ENCODE data around the gene CAPN10.

Gene CAPN10

DNA sequence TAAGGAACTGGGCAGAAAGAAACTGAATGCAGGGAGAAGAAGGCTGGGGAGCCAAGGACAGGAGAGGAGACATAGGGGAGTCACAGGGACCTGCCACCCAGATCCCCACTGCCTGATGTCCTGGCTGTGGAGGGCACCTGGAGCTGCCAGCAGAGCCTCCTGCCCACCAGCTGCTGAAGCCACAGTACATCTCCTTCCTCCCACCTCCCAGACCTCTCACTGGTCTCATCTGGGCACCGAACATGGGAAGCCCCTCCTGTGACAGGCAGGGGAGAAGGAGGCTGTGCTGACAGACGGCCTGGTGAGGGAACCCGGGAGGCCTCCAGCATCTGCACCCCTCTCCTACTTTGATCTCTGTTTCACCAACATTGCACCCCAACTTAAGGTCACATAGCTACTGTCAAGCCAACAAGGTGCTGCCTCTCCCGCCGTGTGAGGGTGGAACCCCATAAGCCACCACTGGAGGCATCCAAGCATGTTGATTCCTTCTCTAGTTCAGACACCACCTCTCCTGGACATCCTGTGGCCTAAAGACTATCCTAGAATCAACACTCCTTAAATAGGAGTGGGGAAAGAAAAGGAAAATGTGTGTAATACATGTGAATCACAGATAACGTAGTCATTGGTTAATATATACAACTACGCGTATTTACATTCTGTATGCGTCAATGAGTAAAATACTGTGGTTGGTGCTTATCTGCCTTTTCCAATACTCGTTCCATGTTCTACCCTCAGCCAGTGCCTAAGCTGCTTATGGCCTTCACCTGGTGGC is 21.8 kb upstream of the CAPN10 start:
- DNase-seq, result no peak

DNA sequence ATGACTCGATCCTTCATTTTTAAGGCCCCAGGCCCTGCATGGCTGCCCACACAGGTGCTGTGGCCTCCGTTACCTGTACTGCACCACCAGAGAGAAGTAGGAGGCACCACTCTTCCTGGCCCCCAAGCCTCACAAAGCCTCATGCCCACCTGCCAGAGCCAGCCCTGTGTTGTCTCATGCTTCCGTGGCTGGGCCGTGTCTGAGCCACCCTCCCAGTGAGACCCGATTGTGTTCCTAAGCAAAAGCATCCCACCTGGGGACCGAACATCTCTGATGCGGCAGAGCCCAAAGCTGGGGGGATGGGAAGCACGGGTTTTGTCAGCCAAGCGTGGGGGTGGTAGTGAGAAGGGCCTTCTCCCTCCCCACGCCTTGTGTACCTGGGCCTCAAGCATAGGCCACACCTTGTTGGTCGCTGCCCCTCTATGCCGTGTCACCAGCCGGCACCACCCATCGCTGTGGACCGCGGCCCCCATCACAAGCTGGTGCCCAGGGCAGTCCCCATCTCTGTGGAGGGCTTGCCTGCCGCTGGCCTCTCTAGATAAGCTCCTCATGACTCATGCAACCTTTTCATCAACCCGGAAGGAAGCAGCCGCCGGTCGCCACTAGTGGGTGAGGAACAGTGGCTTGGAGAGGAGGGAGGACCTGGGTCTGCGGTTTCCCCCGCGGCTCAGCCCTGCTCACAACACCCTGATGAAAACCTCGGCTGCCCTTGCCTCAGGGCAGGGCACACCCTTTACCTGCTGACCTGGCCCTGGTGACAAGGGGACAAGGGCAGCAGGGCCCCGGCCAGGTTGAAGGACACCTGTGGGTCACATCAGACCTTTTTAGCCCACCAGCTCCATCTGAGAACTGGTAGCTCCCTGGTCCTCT is 21.0 kb upstream of the CAPN10 start:
- no peak for DNase-seq

DNA sequence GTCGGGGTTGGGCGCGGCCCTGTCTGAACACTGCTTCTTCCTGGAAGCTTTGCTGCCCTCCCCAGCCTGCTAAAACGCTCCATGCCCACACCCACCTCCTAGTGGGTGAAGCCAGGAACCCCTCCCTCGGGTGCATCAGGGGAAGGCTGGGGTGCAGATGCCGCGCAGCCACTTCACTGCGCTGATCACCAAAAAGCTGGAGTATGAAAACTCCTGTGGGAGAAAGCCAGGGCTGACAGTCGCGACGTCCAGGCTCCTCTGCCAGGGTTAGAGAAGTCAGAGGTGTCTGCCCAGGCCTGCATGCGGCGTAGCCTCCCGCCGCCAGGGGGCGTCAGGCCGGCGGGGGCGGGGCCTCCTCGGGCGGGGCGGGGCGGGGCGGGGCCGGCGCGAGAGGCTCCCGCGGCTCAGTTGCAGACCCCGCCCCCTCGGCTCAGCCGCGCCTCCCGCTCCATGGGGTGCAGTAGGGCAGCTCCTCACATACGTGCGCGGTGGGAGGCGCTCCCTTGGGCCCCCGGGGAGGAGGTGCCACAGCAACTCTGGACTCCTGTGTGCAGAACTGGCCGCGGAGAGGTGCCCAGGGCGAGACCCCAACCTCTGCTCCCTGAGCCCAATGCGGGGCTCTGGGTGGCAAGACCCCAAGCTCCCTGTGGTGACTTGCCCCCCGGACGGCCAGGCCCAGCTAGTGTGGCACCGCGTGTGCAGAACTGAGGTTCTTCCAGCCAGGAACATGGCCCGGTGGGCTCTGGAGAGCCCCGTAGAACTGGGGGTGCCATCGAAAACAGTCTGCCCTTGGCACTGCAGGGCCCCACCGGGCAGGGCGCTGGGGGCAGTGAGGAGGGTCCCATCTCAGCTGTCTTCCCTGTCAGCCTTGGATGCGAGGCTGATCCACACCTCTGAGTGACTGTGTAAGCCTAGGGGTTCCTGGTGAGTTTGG is 20.1 kb upstream of the CAPN10 start:
- DNase-seq, result peak; percentile 63

DNA sequence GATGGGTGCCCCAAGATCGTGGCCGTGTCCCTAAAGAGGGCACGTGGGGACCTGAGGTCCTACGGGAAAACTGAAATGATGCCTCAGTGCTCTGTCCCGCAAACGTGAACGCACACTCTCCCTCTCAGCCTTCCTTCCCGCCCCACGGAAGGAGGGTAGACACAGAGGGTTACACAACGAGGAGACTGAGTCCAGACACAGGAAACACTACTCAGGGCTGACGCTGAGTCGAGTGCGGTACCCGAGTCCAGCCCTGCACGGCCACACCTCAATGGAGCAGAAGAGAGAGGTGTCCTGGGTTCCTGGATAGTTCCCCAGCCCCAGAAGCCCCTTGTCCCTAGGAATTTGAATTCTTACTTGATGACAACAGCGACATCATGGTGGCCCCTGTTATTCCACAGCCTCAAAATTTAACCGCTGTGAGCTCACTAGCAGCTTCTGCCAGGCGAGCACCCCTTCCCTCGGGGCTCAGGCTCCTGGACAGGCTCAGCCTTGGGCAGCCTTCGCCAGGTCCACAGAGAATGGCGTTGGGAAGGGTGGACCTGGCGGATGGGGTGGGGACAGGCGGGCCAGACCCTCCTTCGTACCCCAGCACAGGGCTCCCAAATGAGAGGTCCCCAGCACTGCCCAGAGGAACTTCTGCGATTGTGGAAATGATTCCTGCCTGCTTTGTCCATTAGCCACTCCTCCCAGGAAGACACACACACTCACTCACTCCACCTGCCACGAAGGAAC is 19.2 kb upstream of the CAPN10 start:
- DNase-seq, result no peak

DNA sequence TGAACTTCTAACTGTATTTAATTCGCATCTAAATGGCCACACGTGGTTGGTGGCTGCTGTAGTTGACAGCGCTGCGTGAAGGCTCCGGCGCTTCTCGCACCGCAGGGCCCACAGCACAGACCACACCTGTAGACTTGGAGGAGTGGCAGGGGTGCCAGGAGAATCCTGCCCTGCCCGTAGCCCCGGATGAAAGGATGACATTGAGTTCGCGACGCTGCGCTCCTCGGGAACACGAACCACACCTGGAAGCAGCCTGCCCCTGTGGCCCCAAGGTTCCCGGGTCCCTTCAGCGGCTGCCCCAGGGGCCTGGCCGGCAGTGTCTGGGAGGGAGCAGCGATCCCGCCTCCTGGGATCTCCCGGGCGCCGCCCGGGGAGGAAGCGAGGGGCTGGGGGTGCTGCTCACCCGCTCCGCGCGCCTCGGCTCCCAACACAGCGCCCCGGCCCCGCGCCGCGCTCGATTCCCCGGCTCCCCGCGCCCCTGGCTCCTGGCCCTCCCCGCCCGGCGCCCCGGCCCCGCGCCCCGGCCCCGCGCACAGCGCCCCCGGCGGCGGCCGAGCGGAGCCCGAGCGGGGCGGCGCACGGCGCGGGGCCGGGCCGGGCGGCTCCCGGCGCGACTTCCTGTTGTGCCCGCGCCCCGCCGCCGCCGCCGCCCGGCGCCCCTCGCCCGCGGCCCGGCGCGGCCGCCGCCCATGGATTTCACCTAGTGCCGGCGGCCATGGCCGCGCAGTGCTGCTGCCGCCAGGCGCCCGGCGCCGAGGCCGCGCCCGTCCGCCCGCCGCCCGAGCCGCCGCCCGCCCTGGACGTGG is 18.5 kb upstream of the CAPN10 start, which contains the start of gene RNPEPL1:
Gene RNPEPL1 (plus strand): TSS at position 613 of the 806 bp plus-strand sequence. CDS start 103 bp downstream, at position 716.
- DNase-seq, result peak; percentile 21

DNA sequence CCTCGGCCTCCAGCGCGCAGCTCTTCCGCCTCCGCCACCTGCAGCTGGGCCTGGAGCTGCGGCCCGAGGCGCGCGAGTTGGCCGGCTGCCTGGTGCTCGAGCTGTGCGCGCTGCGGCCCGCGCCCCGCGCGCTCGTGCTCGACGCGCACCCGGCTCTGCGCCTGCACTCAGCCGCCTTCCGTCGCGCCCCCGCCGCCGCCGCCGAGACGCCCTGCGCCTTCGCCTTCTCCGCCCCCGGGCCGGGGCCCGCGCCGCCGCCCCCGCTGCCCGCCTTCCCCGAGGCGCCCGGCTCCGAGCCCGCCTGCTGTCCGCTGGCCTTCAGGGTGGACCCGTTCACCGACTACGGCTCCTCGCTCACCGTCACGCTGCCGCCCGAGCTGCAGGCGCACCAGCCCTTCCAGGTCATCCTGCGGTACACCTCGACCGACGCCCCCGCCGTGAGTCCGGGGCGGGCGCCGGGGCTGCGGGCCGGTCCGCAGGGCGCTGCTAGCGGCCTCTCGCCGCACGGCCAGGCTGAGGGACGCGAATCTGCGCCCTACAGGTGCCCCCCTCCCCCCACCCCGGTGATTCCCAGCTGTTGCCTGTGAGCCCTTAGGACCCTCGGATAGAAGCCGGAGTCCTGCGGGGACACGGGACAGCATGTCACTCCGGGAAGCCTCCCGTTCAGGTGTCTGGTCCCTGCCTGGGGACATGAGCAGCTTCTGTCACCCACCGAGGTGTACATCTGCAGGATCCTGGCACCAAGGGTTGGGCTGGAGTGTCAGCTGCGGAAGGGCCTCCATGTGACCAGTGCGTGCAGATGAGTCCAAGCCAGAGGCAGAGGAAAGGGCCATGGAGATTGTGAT is 17.6 kb upstream of the CAPN10 start:
- peak; percentile 18 for DNase-seq

DNA sequence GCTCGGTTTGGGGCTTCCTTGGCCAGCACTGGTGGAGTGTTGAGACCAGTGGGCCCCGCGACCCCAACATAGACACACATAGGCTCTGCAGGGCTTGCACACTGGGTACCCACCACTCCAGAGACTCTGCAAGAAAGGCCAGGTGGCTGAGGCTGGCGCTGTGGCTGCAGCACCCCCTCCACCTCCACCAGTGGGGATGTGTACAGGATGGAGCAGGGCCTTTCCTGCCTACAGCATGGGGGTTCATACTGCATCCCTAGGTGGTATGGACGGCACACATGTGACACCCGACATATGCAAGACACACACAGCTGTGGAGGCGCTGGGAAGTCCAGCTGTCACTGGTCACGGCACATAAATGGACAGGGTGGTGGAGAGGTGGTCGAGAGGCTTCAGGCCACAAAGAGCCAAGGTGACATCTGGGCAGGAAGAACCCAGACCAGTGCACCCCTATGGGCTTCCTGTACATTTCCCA is 17.0 kb upstream of the CAPN10 start:
- no peak for DNase-seq

DNA sequence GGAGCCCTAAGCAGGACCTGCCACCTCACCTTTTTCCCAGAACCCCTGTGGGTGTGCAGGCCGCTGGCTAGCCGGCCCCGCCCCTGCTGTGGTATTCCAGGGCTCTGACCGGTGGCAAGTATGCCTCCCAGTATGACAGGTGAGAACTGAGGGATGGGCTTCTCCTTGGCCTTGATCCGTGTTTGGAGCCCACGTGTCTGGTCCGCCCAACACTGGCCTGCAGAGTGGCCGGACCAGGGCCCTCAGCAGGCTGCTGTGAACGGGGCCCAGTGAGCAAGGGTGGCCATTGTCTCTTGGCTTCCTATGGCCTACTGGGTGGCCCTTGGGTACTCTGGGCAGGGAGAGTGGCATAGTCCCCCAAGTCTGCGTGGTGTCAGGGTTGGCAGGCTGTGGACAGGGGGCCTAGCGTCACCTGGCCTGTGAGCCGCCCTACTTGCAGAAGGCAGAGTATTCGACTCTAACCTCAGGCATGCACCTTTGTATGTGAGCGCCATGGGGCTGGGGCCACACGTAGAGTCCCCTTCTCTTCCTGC is 16.5 kb upstream of the CAPN10 start:
- no peak for DNase-seq

DNA sequence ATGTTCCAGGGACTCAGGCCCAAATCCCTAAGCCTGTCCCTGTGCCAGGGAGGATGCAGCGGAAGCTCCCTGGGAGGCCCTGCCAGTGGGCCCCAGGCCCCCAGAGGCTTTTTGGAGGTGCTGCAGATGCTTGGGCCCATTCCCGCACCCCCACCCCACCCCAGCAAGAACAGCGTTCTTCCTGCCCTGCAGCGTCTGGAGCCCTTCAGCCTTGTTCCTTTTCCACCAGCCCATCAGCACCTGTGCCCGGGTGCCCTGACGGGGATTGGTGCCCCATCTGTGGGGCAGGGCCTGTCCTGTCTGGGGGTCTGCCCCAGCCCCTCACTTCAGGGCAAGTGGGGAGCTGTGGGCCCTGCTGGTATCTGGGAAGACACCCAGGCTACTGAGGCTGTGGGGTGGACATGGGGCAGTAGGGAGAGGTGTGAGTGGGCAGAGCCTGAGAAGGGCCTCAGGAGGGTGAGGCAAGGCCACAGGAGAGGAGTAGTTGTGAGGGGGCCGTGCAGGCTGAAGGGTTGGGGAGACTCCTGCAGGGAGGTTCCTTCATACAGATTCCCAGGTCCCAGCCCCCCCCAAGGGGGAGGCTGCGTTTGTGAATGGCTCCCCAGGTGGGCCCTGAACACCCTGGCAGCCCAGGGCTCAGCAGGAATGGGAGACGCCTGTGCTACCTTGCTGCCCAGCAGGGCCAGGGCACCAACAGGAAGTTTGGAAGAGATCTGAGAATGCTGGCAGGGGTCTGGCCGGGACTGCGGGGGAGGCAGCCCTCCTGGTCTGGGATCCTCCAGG is 15.8 kb upstream of the CAPN10 start:
- DNase-seq, result no peak

DNA sequence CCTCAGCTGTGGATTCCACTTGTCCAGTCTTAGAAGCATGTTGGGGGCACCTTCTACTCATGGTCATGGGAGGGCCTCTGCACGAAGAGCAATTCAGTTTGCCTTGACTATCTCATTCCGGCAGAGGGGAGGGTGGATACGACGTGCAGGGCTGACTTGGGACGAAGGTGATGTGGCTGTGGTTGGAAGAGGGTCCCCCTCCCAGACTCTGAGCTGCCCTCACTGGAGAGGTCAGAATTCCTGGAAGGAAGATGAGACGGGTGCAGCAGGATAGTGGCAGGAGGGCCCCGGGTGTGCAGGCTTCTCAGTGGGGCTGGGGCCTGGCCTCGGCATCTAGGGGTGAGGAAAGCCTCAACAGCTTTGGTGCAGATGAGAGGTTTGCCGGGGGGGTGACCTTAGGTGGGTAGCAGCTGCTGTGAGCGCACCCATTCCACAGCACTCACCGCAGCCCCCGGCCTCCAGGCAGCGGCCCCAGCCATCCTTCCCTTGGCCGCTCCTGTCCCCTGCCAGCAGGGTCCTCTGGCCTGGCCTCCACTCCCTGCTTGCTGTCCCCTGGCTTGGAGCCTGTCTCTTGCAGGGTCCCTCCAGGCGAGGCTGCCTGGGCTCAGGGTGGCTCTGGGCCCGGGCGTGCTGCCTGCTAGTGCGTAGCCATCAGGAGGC is 15.1 kb upstream of the CAPN10 start:
- no peak for DNase-seq

DNA sequence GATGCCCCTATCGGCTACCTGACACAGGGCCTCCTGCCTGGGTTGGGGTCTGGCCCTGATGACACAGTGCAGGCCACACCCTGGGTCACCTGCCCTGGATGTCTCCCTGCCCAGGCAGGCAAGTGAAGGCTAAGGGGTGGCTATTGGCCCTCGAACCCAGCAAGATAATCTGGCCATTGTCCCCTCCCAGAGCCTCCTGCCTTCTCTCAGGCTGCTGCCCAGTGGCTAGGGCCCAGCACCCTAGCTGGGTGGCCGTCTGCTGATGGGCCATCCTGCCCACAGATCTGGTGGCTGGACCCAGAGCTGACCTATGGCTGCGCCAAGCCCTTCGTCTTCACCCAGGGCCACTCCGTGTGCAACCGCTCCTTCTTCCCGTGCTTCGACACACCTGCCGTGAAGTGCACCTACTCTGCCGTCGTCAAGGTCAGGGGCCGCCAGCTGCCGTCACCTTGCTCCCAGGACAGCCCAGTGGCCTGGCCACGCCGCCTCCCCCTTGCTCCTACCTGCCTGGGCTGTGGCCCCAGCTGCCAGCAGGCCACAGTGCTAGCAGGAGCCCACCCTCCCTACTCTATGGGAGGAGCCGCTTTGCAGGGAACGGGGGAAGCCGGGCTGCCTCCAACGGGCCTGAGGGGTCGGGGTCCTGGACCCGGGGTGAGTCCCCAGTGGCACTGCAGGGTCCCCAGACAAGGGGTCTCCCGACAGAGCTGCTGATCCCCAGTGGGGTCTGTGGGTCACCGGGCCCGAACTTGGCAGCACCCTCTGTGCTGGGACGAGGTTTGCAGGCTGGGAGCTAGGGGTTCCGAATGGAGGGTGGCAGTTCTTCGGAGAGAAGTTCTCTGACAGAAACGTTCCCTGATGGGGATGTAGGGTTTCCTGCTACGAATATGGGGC is 14.1 kb upstream of the CAPN10 start:
- DNase-seq, result no peak

DNA sequence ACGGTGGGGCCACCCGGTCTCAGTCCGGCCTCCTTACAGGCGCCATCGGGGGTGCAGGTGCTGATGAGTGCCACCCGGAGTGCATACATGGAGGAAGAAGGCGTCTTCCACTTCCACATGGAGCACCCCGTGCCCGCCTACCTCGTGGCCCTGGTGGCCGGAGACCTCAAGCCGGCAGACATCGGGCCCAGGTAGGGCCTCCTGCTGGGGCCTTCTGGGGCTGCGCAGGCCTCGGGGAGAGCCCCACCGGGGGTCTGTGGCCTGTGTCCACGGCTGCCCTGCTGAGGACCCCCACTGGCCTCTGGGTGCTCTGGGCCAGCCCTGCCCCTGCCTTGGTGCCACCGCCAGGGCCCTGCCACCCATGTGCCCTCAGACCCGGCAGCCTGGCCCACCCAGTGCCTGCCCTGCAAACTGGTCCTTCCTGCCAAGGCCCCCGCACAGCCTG is 13.4 kb upstream of the CAPN10 start:
- no peak for DNase-seq

DNA sequence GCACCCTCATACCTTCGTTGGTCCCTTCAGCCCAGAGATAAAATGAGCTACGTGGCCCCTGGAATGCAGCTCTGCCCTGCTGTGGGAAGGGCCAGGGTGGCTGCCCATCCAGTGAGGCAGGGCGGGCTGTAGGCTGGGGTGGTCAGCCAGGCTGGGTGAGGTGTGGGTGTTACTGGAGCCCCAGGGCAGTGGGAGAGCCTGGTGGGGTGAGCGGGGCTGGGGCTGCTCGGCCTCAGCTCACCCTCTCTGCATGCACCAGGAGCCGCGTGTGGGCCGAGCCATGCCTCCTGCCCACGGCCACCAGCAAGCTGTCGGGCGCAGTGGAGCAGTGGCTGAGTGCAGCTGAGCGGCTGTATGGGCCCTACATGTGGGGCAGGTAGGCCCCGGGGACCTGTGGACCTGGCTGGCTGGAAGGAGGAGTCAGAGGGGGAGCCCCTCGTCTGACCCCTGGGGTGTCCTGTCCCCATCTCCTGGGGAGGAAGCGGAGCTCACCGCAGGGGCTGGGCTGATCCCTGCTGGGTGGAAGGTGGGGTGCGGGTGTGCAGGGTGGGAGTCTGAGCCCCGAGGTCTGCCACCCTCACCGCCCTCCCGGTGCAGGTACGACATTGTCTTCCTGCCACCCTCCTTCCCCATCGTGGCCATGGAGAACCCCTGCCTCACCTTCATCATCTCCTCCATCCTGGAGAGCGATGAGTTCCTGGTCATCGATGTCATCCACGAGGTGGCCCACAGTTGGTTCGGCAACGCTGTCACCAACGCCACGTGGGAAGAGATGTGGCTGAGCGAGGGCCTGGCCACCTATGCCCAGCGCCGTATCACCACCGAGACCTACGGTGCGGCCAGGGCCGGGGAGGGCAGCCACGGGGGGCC is 12.8 kb upstream of the CAPN10 start:
- DNase-seq, result no peak

DNA sequence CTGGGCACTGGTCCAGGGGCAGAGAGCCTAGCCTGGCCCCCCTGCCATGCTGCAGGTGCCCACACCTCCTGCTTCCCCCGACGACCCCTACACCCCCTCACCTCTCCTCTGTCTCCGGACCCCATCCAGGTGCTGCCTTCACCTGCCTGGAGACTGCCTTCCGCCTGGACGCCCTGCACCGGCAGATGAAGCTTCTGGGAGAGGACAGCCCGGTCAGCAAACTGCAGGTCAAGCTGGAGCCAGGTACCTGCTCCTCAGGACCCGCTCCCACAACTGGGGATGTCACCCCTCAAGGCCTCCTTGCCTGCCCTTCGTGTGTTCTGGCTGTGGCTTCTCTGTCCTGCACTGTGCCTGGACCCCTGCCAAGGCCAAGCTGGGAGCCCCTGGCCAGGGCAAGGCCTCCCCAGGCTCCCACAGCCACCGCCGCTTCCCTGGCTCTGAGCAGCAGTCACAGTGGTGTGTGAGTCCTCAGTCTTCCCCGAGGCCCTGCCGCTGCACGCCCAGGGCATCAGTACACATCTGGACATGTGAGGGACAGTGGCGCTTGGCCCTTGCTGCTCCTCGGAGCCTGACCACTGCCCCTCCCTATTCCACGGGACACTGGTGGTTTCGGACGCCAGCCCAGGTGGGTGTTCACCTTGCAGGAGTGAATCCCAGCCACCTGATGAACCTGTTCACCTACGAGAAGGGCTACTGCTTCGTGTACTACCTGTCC is 12.0 kb upstream of the CAPN10 start:
- no peak for DNase-seq

DNA sequence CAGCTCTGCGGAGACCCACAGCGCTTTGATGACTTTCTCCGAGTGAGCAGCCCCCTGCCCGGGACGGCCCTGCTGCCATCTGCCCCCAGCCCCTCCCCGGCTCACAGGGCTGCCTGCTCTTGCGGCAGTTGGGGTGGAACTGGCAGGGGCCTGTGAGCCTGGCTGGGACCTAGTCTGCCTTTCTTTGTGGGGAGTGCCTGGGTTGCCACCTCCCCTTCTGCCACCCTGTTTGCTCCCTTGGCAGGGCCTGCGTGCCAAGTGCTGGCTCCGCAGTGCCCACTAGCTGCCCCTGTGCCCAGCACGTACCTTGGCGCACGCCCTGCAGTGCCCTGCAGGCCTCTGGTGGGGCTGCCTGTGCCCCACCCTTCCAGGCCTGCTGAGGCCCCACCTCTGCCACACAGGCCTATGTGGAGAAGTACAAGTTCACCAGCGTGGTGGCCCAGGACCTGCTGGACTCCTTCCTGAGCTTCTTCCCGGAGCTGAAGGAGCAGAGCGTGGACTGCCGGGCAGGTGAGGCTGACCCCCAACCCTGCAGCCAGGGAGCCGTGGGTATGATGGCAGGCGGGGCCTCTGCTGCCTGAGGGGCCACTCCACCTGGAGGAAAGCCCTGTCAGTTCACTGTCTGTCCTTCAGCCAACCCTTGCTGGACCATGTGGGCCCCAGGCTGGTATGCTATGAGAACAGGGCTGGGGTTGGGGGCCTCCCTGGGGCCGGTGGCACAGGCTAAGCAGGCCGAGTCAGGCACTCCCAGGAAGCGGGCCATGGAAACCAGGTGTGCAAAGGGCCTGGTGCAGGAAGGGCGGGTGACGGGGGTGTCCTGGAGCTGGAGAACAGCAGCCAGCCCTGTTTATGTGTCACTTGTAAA is 11.2 kb upstream of the CAPN10 start:
- DNase-seq, result no peak

Measured in NCI-H2171 treated with DMSO at 0.1 percent for 48 hours (cell line).